Ovary (tissue), 10 donors: ENCODE data around the gene GRIK4. TPM values are rescaled to one million over a fixed set of nuclear protein-coding genes. Genes with fewer than 3 reads are reported as not detected.
A peak's percentile ranks its signal among the peaks of the same experiment; 100 is the strongest.

Experiments
- DNase-seq, 5 donors: peaks; one replicate each; pipeline ENCODE4 v3.0.0-alpha.2; 2019 to 2020
- H3K27ac ChIP-seq, 2 donors: fragments of 200-600 bp; one replicate each; pipeline versions ENCODE4 v1.5.1 to v1.8.0; 2019 to 2022
- H3K27me3 ChIP-seq: fragments of 200-600 bp; one replicate; pipeline ENCODE4 v1.8.0; 2022
- H3K36me3 ChIP-seq: fragments of 200-600 bp; sonication (generic); one replicate; pipeline ENCODE4 v1.5.1; 2019
- H3K4me1 ChIP-seq: one replicate; pipeline ENCODE4 v1.8.1; 2013; ENCODE audit warnings: mild to moderate bottlenecking, moderate library complexity; ENCODE audit not compliant: insufficient read depth
- H3K4me3 ChIP-seq: fragments of 200-600 bp; sonication (generic); one replicate; pipeline ENCODE4 v1.5.1; 2017
- H3K9me3 ChIP-seq, 2 donors: fragments of 200-600 bp in 1 of 2; sonication (generic) in 1 of 2; one replicate each; pipeline versions ENCODE4 v1.5.1 to v1.8.1; 2013 to 2019; ENCODE audit warnings: mild to moderate bottlenecking in 1 of 2, moderate library complexity in 1 of 2
- CTCF ChIP-seq, 3 donors: fragments of 450-650 bp in 2 of 3; fragments of 200-600 bp in 1 of 3; IDR thresholded peaks; one replicate each; pipeline versions ENCODE4 v1.5.1 to v1.8.0; 2016 to 2022; ENCODE audit warnings: antibody characterized with exemption in 3 of 3, mild to moderate bottlenecking in 1 of 3
- EP300 ChIP-seq: sonication (generic); formaldehyde crosslinking; IDR thresholded peaks from one replicate; pipeline ENCODE4 v1.6.1; 2017; ENCODE audit warnings: antibody characterized with exemption
- POLR2A ChIP-seq: fragments of 450-650 bp; IDR thresholded peaks from one replicate; pipeline ENCODE4 v1.6.1; 2017; ENCODE audit warnings: antibody characterized with exemption, mild to moderate bottlenecking, moderate library complexity
- WGBS, 3 donors: extraction: QIAGEN DNeasy Blood & Tissue Kit in 1 of 3; methylation state at CpG; one replicate each; pipeline versions ENCODE4 v1.1.5 to v1.1.7; 2013 to 2017; 5-methylcytosine and 5-hydroxymethylcytosine counted together
- intact Hi-C, 4 donors: fragments of 100-400 bp; cut with DNase I; formaldehyde crosslinking; loops; one replicate each; pipeline versions ENCODE4 v1.11.0 to v1.15.1; 2022 to 2023
- long read RNA-seq, 3 donors: library from polyadenylated mRNA in 2 of 3; unstranded in 2 of 3; transcript quantifications; one replicate each; pipeline ENCODE4 v2.0.0 and lab custom pipeline, GENCODE V29; 2021 to 2026
- polyA plus RNA-seq, 2 donors: library from polyadenylated mRNA; stranded (reverse); fragments of 200-250 nt in 1 of 2; fragments of 350-450 nt in 1 of 2; fragmentation: Illumina TruSeq in 1 of 2; extraction: RNeasy Lipid Tissue Mini Kit (QIAGEN cat#74804) in 1 of 2; gene quantifications; one replicate each; pipeline ENCODE4 v1.2.3, GENCODE V29; 2013 to 2014
- total RNA-seq, 7 donors: library from RNA; depleted of rRNA in 2 of 7; stranded (reverse); fragments of >200 nt in 2 of 7; fragmentation: NEBNext Ultra II Directional in 3 of 7; extraction: Animal tissue kit (Norgen Biotek cat#: 25700) in 3 of 7; gene quantifications; one replicate each; pipeline versions ENCODE4 v1.1.0 to v1.2.4, GENCODE V29; 2016 to 2023
- donor health status: DM: no; HTN: no; CAD: no; lungs with moderate emphysema.
- donor health status: DM: no; HTN: no; CAD: no.
- donor health status: Bipolar disorder and iron deficiency.
- donor health status: DM: yes; HTN: yes; CAD: no.
- donor health status: DM: no; HTN: no; CAD: no.
- donor health status: DM: yes; HTN: yes; CAD: no.

The GRIK4 gene, protein sequence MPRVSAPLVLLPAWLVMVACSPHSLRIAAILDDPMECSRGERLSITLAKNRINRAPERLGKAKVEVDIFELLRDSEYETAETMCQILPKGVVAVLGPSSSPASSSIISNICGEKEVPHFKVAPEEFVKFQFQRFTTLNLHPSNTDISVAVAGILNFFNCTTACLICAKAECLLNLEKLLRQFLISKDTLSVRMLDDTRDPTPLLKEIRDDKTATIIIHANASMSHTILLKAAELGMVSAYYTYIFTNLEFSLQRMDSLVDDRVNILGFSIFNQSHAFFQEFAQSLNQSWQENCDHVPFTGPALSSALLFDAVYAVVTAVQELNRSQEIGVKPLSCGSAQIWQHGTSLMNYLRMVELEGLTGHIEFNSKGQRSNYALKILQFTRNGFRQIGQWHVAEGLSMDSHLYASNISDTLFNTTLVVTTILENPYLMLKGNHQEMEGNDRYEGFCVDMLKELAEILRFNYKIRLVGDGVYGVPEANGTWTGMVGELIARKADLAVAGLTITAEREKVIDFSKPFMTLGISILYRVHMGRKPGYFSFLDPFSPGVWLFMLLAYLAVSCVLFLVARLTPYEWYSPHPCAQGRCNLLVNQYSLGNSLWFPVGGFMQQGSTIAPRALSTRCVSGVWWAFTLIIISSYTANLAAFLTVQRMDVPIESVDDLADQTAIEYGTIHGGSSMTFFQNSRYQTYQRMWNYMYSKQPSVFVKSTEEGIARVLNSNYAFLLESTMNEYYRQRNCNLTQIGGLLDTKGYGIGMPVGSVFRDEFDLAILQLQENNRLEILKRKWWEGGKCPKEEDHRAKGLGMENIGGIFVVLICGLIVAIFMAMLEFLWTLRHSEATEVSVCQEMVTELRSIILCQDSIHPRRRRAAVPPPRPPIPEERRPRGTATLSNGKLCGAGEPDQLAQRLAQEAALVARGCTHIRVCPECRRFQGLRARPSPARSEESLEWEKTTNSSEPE
- 10 to 100 TPM in 2 of 7 donors, 1 to 10 TPM in 5; 1.4 to 13.4 (median 5.4) TPM for total RNA-seq
- polyA plus RNA-seq = 1 to 10 TPM; 1.3 to 1.5 TPM
- long read RNA-seq, donor 1, partial matches to known transcripts = 9 of 16 reads
- long read RNA-seq, donor 1, other reads (novel, unspliced or antisense) = 7 of 16 reads
- long read RNA-seq, donor 2 = 0 reads
- long read RNA-seq, donor 3, full-length matches to known transcripts = 1 of 5 reads
- long read RNA-seq, donor 3, partial matches to known transcripts = 3 of 5 reads
- long read RNA-seq, donor 3, other reads (novel, unspliced or antisense) = 1 of 5 reads

DNA sequence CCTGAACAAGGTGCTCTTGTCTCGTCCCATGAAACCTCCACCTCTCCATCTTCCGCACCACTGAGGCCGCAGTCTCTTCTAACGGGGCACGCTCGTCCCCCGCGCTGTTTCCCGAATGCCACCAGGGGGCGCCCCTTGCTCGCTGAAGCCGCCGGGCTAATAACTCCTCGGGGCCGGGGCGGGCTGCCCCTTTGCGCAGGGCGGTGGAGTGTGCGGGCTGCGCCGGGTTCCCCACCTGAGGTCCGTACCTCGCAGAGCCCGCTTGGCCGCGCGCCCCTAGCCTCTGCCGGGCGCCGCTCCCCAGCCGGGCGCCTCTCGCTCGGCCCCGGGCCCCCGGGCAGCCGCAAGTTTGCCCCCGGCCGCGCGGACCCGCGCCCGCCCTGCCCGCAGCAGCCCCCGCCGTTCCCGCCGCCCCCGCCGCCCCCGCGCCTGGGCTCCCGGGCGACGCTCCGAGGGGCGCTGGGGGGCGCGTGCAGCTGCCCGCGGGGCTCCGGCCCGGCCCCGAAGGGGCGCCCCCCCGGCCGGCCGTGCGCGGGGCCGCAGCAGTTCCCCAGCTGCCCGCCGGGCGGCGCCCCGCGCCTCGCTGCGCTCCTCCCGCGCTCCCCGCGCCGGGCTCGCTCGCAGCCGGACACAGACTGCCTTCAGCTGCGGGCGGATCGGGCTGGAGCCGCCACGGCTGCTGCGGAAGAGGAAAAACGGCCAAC, at the start of gene GRIK4:
GRIK4 (plus strand) TSS at position 633 of the 704 bp plus-strand sequence. CDS start 148,571 bp downstream, outside the sequence.
- DNase-seq = peak; percentile 84 to 93 (median 91)
- Histone ChIP-seq H3K27me3 (no peaks in the 10 kb centered on the region), H3K27ac (peak within 1 kb of the TSS; percentile 21 to 64), H3K4me3 (peak within 1 kb of the TSS; percentile 48), H3K9me3 (no peaks in the 10 kb centered on the region), H3K36me3 (no peaks in the 10 kb centered on the region), H3K4me1 (peaks cover 4% of the 10 kb centered on the region)
- TF ChIP-seq CTCF (IDR thresholded peaks at IDR 0.05) = peak; percentile 93 to 97 (median 95)
- TF ChIP-seq EP300 = no peak
- peak; percentile 19 for TF ChIP-seq POLR2A
- intact Hi-C loops = loop anchor here (2.0 to 10.0 kb wide), 12 partner anchors 174 to 684 kb away; no protein-coding TSS in a partner anchor
- WGBS, 3 donors = 0 to 1% (median 1%) methylated on average over 49 to 94 of the region's 95 CpGs

- Histone ChIP-seq H3K36me3 (no peaks in the 10 kb centered on the region), H3K4me1 (no peaks in the 10 kb centered on the region), H3K27ac (no peak overlapping the region), H3K27me3 (no peaks in the 10 kb centered on the region), H3K9me3 (no peaks in the 10 kb centered on the region), H3K4me3 (no peak overlapping the region)
- no peak for DNase-seq
- intact Hi-C loops = no loop called here
- WGBS, 3 donors = 91 to 96% (median 94%) methylated on average over 2 of the region's 2 CpGs
- no peak for TF ChIP-seq EP300
- TF ChIP-seq CTCF (IDR thresholded peaks at IDR 0.05) = no peak
- no peak for TF ChIP-seq POLR2A
These were observed 48.7 kb upstream of the GRIK4 start for GRCh38 chr11:120462825-120463224.

DNA sequence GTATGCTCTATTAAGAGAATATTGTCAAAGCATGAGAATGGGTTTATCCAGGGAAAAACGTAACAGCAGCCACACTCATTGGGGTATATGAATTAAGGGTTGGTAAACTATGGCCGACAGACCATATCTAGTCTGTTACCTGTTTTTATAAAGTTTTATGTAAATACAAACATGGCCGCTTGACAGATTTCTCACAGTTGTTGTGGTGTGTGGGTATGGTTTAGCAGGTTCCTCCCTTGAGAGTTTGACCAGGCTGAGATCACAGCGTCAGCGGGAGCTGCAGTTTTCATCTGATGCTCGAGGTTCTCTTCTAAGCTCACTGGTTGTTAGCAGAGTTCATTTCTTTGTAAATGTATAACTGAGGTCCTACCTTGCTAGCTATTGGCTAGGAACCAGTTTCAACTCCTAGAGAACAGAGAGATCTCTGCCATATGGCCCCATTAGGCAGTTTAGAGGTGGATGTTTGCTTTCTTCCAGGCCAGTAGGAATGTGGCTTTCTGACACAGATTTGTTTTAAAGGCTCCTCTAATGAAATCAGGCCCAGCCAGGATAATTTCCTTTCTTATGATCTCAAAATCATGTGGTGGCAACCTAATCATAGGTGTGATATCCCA, 45.5 kb upstream of the GRIK4 start:
- H3K36me3 ChIP-seq = no peaks in the 10 kb centered on the region
- intact Hi-C loops = no loop called here
- no peaks in the 10 kb centered on the region for H3K4me1 ChIP-seq
- DNase-seq = no peak
- H3K4me3 ChIP-seq = no peak overlapping the region
- no peak for TF ChIP-seq EP300
- no peak for TF ChIP-seq POLR2A
- TF ChIP-seq CTCF (IDR thresholded peaks at IDR 0.05) = no peak
- 86 to 93% (median 87%) methylated on average over 6 of the region's 6 CpGs for WGBS, 3 donors
- H3K27ac ChIP-seq = no peak overlapping the region
- H3K27me3 ChIP-seq = no peaks in the 10 kb centered on the region
- H3K9me3 ChIP-seq = no peaks in the 10 kb centered on the region
